CD4-positive, alpha-beta T cell treated with Interferon alpha-2 for 1 hour (primary cell): Measurements from ENCODE around the gene C14orf180.
"Not testable (repeated sequence)": the region's sequence is repeated elsewhere in the genome, so short reads cannot be mapped to it uniquely, and the experiment has no call there.

Source experiments
- DNase-seq, 2 donors: peaks; one replicate each; pipeline ENCODE4 v3.0.0-alpha.2; 2020 to 2022

The C14orf180 gene

GRCh38 chr14:104633276-104634137 lies 53.9 kb downstream of the C14orf180 start:
- no peak for DNase-seq

- no peak for DNase-seq
These were observed 54.7 kb downstream of the C14orf180 start for GRCh38 chr14:104634138-104634760.

GRCh38 chr14:104634886-104635570 lies 55.5 kb downstream of the C14orf180 start:
- DNase-seq, result no peak

GRCh38 chr14:104635717-104636116 lies 56.2 kb downstream of the C14orf180 start:
- no peak for DNase-seq

GRCh38 chr14:104636131-104636530 lies 56.6 kb downstream of the C14orf180 start:
- DNase-seq, result no peak

- DNase-seq, result not testable (repeated sequence)
These were observed 57.4 kb downstream of the C14orf180 start for GRCh38 chr14:104636846-104637545.

- no peak for DNase-seq
These were observed 58.0 kb downstream of the C14orf180 start for GRCh38 chr14:104637546-104638003.

GRCh38 chr14:104638190-104638589 lies 58.6 kb downstream of the C14orf180 start:
- no peak for DNase-seq

- no peak for DNase-seq
These were observed 59.4 kb downstream of the C14orf180 start for GRCh38 chr14:104638927-104639450.

GRCh38 chr14:104639471-104639870 lies 59.9 kb downstream of the C14orf180 start:
- no peak for DNase-seq
